Liver (tissue), 9 donors: ENCODE data around the gene REPS2. TPM values are rescaled to one million over a fixed set of nuclear protein-coding genes. Genes with fewer than 3 reads are reported as not detected.

ENCODE experiments used
- DNase-seq: peaks from one replicate; pipeline ENCODE4 v3.0.0-alpha.2; 2017; ENCODE audit warnings: low spot score
- H3K27ac ChIP-seq, 2 donors: one replicate each; pipeline ENCODE4 v1.7.0; 2013; ENCODE audit warnings: inconsistent platforms in 2 of 2, low read length in 2 of 2, control low read depth in 1 of 2, low read depth in 1 of 2, mild to moderate bottlenecking in 1 of 2
- H3K27me3 ChIP-seq, 4 donors: one replicate each; pipeline versions ENCODE4 v1.6.1 to v1.7.0; 2013; ENCODE audit warnings: low read length in 3 of 4, inconsistent platforms in 1 of 4, mild to moderate bottlenecking in 1 of 4, moderate library complexity in 1 of 4; ENCODE audit not compliant: control insufficient read depth in 4 of 4, insufficient read depth in 4 of 4
- H3K36me3 ChIP-seq, 4 donors: one replicate each; pipeline versions ENCODE4 v1.6.1 to v1.7.0; 2013; ENCODE audit warnings: low read length in 3 of 4, mild to moderate bottlenecking in 3 of 4, low read depth in 1 of 4, moderate library complexity in 1 of 4; ENCODE audit not compliant: control insufficient read depth in 4 of 4, insufficient read depth in 3 of 4
- H3K4me1 ChIP-seq, 4 donors: one replicate each; pipeline versions ENCODE4 v1.6.1 to v1.7.0; 2013; ENCODE audit warnings: low read length in 3 of 4, mild to moderate bottlenecking in 3 of 4, moderate library complexity in 1 of 4; ENCODE audit not compliant: control insufficient read depth in 4 of 4, insufficient read depth in 4 of 4
- H3K4me3 ChIP-seq, 3 donors: one replicate each; pipeline versions ENCODE4 v1.6.1 to v1.7.0; 2013; ENCODE audit warnings: low read length in 3 of 3, control low read depth in 1 of 3, low read depth in 1 of 3, mild to moderate bottlenecking in 1 of 3
- H3K9ac ChIP-seq, 2 donors: one replicate each; pipeline ENCODE4 v1.7.0; 2013; ENCODE audit warnings: low read length in 2 of 2, mild to moderate bottlenecking in 2 of 2, moderate library complexity in 2 of 2, control low read depth in 1 of 2, low read depth in 1 of 2
- H3K9me3 ChIP-seq, 4 donors: one replicate each; pipeline versions ENCODE4 v1.6.1 to v1.7.0; 2013; ENCODE audit warnings: low read length in 3 of 4; ENCODE audit not compliant: control insufficient read depth in 4 of 4
- EGR1 ChIP-seq, 2 donors: IDR thresholded peaks; 2 replicates each; pipeline ENCODE4 v1.6.1; 2016 to 2018; ENCODE audit warnings: antibody characterized with exemption in 2 of 2, low read depth in 2 of 2
- FOXA1 ChIP-seq: IDR thresholded peaks from 2 replicates; pipeline ENCODE4 v1.6.1; 2016; ENCODE audit warnings: antibody characterized with exemption
- FOXA2 ChIP-seq: IDR thresholded peaks from 2 replicates; pipeline ENCODE4 v1.6.1; 2016; ENCODE audit warnings: antibody characterized with exemption
- GABPA ChIP-seq, 2 donors: IDR thresholded peaks in 1 of 2; conservative IDR thresholded peaks in 1 of 2; 2 replicates each; pipeline ENCODE4 v1.6.1; 2016; ENCODE audit warnings: antibody characterized with exemption in 2 of 2, mild to moderate bottlenecking in 1 of 2, moderate library complexity in 1 of 2
- HNF4A ChIP-seq, 2 donors: conservative IDR thresholded peaks; 2 replicates each; pipeline ENCODE4 v1.6.1; 2016; ENCODE audit warnings: antibody characterized with exemption in 2 of 2, mild to moderate bottlenecking in 2 of 2
- HNF4G ChIP-seq: IDR thresholded peaks from 2 replicates; pipeline ENCODE4 v1.6.1; 2016; ENCODE audit warnings: antibody characterized with exemption
- JUND ChIP-seq, 2 donors: IDR thresholded peaks; 2 replicates each; pipeline ENCODE4 v1.6.1; 2016; ENCODE audit warnings: antibody characterized with exemption in 2 of 2
- NR2F2 ChIP-seq: IDR thresholded peaks from 2 replicates; pipeline ENCODE4 v1.6.1; 2016; ENCODE audit warnings: antibody characterized with exemption
- RAD21 ChIP-seq, 2 donors: IDR thresholded peaks; 2 replicates each; pipeline ENCODE4 v1.6.1; 2016; ENCODE audit warnings: antibody characterized with exemption in 2 of 2, mild to moderate bottlenecking in 2 of 2
- RXRA ChIP-seq, 2 donors: IDR thresholded peaks; 2 replicates each; pipeline ENCODE4 v1.6.1; 2017 to 2018; ENCODE audit warnings: antibody characterized with exemption in 2 of 2, mild to moderate bottlenecking in 1 of 2
- SP1 ChIP-seq: IDR thresholded peaks from 2 replicates; pipeline ENCODE4 v1.6.1; 2018; ENCODE audit warnings: antibody characterized with exemption, mild to moderate bottlenecking
- TAF1 ChIP-seq: conservative IDR thresholded peaks from 2 replicates; pipeline ENCODE4 v1.6.1; 2016; ENCODE audit warnings: antibody characterized with exemption, mild to moderate bottlenecking
- YY1 ChIP-seq: IDR thresholded peaks from 2 replicates; pipeline ENCODE4 v1.6.1; 2016; ENCODE audit warnings: antibody characterized with exemption, mild to moderate bottlenecking
- WGBS: extraction: QIAGEN DNeasy Blood & Tissue Kit; methylation state at CpG from one replicate; pipeline ENCODE4 v1.1.7; 2013; 5-methylcytosine and 5-hydroxymethylcytosine counted together
- polyA plus RNA-seq, 2 donors: library from polyadenylated mRNA; stranded (reverse) in 1 of 2; unstranded in 1 of 2; fragments of 200-250 nt in 1 of 2; fragments of >200 nt in 1 of 2; fragmentation: Nextera tagmentation in 1 of 2; extraction: Ambion mirVana in 1 of 2; gene quantifications; one replicate each; pipeline versions ENCODE4 v1.2.1 to v1.2.3, GENCODE V29; 2013 to 2015
- total RNA-seq, 2 donors: library from RNA; depleted of rRNA; stranded (reverse); fragments of >200 nt; gene quantifications; one replicate each; pipeline ENCODE4 v1.2.3, GENCODE V29; 2014
- TF ChIP-seq, protein P1 (sequence below): IDR thresholded peaks from 2 replicates; pipeline ENCODE4 v1.6.1; 2016; ENCODE audit warnings: antibody characterized with exemption
- TF ChIP-seq, protein P2 (sequence below): IDR thresholded peaks from 2 replicates; pipeline ENCODE4 v1.6.1; 2016; ENCODE audit warnings: antibody characterized with exemption
- TF ChIP-seq, protein P3 (sequence below): IDR thresholded peaks from 2 replicates; pipeline ENCODE4 v1.6.1; 2016; ENCODE audit warnings: antibody characterized with exemption
- TF ChIP-seq, protein P4 (sequence below): fragments of 150-350 bp; IDR thresholded peaks from 2 replicates; pipeline ENCODE4 v1.5.1; 2017; ENCODE audit warnings: improper control_type of control experiment, low read depth, low read length; ENCODE audit not compliant: missing input control
- TF ChIP-seq, protein P5 (sequence below): IDR thresholded peaks from 2 replicates; pipeline ENCODE4 v1.6.1; 2016; ENCODE audit warnings: antibody characterized with exemption, mild to moderate bottlenecking
- donor health status: healthy.
- donor health status: healthy.
- donor health status: healthy.
- donor health status: healthy.
- donor health status: healthy.

Gene REPS2
- total RNA-seq = 10 to 100 TPM in 1 of 2 donors, 1 to 10 TPM in 1; 5.0 to 10.7 TPM
- polyA plus RNA-seq = 1 to 10 TPM; 3.5 to 7.5 TPM

DNA sequence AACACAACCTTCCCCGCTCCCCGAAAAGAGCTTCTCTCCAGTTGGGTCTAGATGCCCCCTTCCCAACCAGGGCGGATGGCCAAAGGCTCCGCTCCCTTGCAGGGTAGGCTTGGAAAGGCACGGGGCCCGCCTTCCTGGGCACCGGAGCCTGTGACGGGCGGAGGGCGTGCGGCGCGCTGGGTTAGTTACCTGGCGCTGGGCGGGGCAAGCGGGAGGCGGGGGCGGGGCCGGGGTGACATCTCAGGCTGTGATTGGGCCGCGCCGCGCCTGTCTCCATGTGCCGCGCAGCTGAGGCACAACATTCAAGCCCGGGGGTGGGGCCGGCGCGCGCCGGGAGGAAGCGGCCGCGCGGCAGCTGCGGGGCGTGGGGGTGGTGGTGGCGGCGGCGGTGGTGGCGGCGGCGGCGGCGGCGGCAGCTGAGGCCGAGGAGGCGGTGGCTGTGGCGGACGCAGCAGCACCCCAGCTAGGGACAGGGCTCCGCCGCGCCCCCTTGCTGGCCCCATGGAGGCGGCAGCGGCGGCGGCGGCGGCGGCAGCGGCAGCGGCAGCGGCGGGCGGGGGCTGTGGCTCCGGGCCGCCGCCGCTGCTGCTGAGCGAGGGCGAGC lies at the start of gene REPS2:
Gene REPS2 (plus strand): TSS at position 298 of the 604 bp plus-strand sequence. CDS start 204 bp downstream, at position 502.
- WGBS = under 1% methylated on average over 58 of the region's 71 CpGs
- Histone ChIP-seq H3K36me3 (no peaks in the 10 kb centered on the region), H3K27ac (peak within 1 kb of the TSS; percentile 25 to 50), H3K27me3 (no peaks in the 10 kb centered on the region), H3K4me3 (peak within 1 kb of the TSS; percentile 72 to 86 (median 77)), H3K9ac (peak within 1 kb of the TSS in 1 of 2 donors; percentile 13), H3K9me3 (peaks cover 0 to 5% (median 0%) of the 10 kb centered on the region in 4 donors), H3K4me1 (peaks cover 1 to 21% (median 8%) of the 10 kb centered on the region in 4 donors)
- no peak for TF ChIP-seq HNF4A (conservative IDR thresholded peaks at IDR 0.05)
- TF ChIP-seq, protein P1, sequence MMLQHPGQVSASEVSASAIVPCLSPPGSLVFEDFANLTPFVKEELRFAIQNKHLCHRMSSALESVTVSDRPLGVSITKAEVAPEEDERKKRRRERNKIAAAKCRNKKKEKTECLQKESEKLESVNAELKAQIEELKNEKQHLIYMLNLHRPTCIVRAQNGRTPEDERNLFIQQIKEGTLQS = no peak
- TF ChIP-seq, protein P2, sequence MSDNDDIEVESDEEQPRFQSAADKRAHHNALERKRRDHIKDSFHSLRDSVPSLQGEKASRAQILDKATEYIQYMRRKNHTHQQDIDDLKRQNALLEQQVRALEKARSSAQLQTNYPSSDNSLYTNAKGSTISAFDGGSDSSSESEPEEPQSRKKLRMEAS = no peak
- TF ChIP-seq TAF1 = no peak
- TF ChIP-seq RXRA (IDR thresholded peaks at IDR 0.05) = no peak
- TF ChIP-seq, protein P3, sequence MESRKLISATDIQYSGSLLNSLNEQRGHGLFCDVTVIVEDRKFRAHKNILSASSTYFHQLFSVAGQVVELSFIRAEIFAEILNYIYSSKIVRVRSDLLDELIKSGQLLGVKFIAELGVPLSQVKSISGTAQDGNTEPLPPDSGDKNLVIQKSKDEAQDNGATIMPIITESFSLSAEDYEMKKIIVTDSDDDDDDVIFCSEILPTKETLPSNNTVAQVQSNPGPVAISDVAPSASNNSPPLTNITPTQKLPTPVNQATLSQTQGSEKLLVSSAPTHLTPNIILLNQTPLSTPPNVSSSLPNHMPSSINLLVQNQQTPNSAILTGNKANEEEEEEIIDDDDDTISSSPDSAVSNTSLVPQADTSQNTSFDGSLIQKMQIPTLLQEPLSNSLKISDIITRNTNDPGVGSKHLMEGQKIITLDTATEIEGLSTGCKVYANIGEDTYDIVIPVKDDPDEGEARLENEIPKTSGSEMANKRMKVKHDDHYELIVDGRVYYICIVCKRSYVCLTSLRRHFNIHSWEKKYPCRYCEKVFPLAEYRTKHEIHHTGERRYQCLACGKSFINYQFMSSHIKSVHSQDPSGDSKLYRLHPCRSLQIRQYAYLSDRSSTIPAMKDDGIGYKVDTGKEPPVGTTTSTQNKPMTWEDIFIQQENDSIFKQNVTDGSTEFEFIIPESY = no peak
- TF ChIP-seq HNF4G = no peak
- no peak for TF ChIP-seq GABPA (IDR thresholded peaks at IDR 0.05 in 1 of 2, conservative IDR thresholded peaks at IDR 0.05 in 1 of 2)
- TF ChIP-seq FOXA1 = no peak
- TF ChIP-seq JUND (IDR thresholded peaks at IDR 0.05) = no peak
- TF ChIP-seq EGR1 (IDR thresholded peaks at IDR 0.05; ENCODE audit: low read depth in 2 of 2) = no peak
- no peak for TF ChIP-seq NR2F2
- TF ChIP-seq SP1 = no peak
- TF ChIP-seq YY1 = no peak
- no peak for TF ChIP-seq RAD21 (IDR thresholded peaks at IDR 0.05)
- TF ChIP-seq, protein P4, sequence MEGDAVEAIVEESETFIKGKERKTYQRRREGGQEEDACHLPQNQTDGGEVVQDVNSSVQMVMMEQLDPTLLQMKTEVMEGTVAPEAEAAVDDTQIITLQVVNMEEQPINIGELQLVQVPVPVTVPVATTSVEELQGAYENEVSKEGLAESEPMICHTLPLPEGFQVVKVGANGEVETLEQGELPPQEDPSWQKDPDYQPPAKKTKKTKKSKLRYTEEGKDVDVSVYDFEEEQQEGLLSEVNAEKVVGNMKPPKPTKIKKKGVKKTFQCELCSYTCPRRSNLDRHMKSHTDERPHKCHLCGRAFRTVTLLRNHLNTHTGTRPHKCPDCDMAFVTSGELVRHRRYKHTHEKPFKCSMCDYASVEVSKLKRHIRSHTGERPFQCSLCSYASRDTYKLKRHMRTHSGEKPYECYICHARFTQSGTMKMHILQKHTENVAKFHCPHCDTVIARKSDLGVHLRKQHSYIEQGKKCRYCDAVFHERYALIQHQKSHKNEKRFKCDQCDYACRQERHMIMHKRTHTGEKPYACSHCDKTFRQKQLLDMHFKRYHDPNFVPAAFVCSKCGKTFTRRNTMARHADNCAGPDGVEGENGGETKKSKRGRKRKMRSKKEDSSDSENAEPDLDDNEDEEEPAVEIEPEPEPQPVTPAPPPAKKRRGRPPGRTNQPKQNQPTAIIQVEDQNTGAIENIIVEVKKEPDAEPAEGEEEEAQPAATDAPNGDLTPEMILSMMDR = no peak
- TF ChIP-seq FOXA2 = no peak
- TF ChIP-seq, protein P5, sequence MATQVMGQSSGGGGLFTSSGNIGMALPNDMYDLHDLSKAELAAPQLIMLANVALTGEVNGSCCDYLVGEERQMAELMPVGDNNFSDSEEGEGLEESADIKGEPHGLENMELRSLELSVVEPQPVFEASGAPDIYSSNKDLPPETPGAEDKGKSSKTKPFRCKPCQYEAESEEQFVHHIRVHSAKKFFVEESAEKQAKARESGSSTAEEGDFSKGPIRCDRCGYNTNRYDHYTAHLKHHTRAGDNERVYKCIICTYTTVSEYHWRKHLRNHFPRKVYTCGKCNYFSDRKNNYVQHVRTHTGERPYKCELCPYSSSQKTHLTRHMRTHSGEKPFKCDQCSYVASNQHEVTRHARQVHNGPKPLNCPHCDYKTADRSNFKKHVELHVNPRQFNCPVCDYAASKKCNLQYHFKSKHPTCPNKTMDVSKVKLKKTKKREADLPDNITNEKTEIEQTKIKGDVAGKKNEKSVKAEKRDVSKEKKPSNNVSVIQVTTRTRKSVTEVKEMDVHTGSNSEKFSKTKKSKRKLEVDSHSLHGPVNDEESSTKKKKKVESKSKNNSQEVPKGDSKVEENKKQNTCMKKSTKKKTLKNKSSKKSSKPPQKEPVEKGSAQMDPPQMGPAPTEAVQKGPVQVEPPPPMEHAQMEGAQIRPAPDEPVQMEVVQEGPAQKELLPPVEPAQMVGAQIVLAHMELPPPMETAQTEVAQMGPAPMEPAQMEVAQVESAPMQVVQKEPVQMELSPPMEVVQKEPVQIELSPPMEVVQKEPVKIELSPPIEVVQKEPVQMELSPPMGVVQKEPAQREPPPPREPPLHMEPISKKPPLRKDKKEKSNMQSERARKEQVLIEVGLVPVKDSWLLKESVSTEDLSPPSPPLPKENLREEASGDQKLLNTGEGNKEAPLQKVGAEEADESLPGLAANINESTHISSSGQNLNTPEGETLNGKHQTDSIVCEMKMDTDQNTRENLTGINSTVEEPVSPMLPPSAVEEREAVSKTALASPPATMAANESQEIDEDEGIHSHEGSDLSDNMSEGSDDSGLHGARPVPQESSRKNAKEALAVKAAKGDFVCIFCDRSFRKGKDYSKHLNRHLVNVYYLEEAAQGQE = no peak
- peak; percentile 86 for DNase-seq
